WTC11 (cell line): ENCODE measurements around the gene C3orf70.

ENCODE experiments used
- ATF2 ChIP-seq: sonication (generic); formaldehyde crosslinking; IDR thresholded peaks from 2 replicates; pipeline ENCODE4 v1.8.1; 2022; ENCODE audit warnings: low read depth, missing genetic modification reagents, borderline replicate concordance
- CREB1 ChIP-seq: sonication (generic); formaldehyde crosslinking; IDR thresholded peaks from 2 replicates; pipeline ENCODE4 v1.8.0; 2023; ENCODE audit warnings: mild to moderate bottlenecking, missing genetic modification reagents
- CTCF ChIP-seq: fragments of 200-600 bp; IDR thresholded peaks from 2 replicates; pipeline ENCODE4 v1.8.0; 2022; ENCODE audit warnings: antibody characterized with exemption
- ELF4 ChIP-seq: sonication (generic); formaldehyde crosslinking; IDR thresholded peaks from 2 replicates; pipeline ENCODE4 v1.8.1; 2022; ENCODE audit warnings: low read depth, mild to moderate bottlenecking, moderate library complexity, missing genetic modification reagents
- HMGXB4 ChIP-seq: sonication (generic); formaldehyde crosslinking; IDR thresholded peaks from 2 replicates; pipeline ENCODE4 v1.8.1; 2023; ENCODE audit warnings: mild to moderate bottlenecking, moderate library complexity, missing genetic modification reagents
- JUN ChIP-seq: sonication (generic); formaldehyde crosslinking; IDR thresholded peaks from 2 replicates; pipeline ENCODE4 v1.8.0; 2023; ENCODE audit warnings: mild to moderate bottlenecking, missing genetic modification reagents
- MAX ChIP-seq: sonication (generic); formaldehyde crosslinking; IDR thresholded peaks from 2 replicates; pipeline ENCODE4 v1.8.0; 2022; ENCODE audit warnings: mild to moderate bottlenecking, missing genetic modification reagents
- SP1 ChIP-seq: sonication (generic); formaldehyde crosslinking; conservative IDR thresholded peaks from 2 replicates; pipeline ENCODE4 v1.8.1; 2022; ENCODE audit warnings: missing genetic modification reagents
- TEAD1 ChIP-seq: sonication (generic); formaldehyde crosslinking; IDR thresholded peaks from 2 replicates; pipeline ENCODE4 v1.8.0; 2022; ENCODE audit warnings: mild to moderate bottlenecking, missing genetic modification reagents
- USF2 ChIP-seq: sonication (generic); formaldehyde crosslinking; IDR thresholded peaks from 2 replicates; pipeline ENCODE4 v1.8.1; 2023; ENCODE audit warnings: mild to moderate bottlenecking, missing genetic modification reagents, moderate library complexity
- ZMAT4 ChIP-seq: fragments of 250-450 bp; sonication (Bioruptor Pico); IDR thresholded peaks from 2 replicates; pipeline ENCODE4 v1.9.0; 2021; ENCODE audit warnings: mild to moderate bottlenecking
- ZNF138 ChIP-seq: sonication (generic); formaldehyde crosslinking; conservative IDR thresholded peaks from 2 replicates; pipeline ENCODE4 v1.8.1; 2022; ENCODE audit warnings: mild to moderate bottlenecking, moderate library complexity, missing genetic modification reagents

GRCh38 chr3:185028121-185028520 is 124.7 kb downstream of the C3orf70 start:
- no peak for TF ChIP-seq CTCF
- no peak for TF ChIP-seq ELF4 (CRISPR knock-in tag)
- TF ChIP-seq HMGXB4 (CRISPR knock-in tag), result no peak
- TF ChIP-seq CREB1 (CRISPR knock-in tag), result no peak
- no peak for TF ChIP-seq ZMAT4 (CRISPR knock-in tag)
- TF ChIP-seq SP1 (CRISPR knock-in tag), result no peak
- no peak for TF ChIP-seq MAX
- TF ChIP-seq TEAD1, result no peak
- no peak for TF ChIP-seq USF2 (CRISPR knock-in tag)
- TF ChIP-seq ATF2 (CRISPR knock-in tag), result no peak
- no peak for TF ChIP-seq ZNF138 (CRISPR knock-in tag)
- TF ChIP-seq JUN (CRISPR knock-in tag), result no peak
